ENCODE results near the gene TRIM56. TPM values are rescaled to one million over a fixed set of nuclear protein-coding genes. Genes with fewer than 3 reads are reported as not detected.
"Not testable (repeated sequence)": the region's sequence is repeated elsewhere in the genome, so short reads cannot be mapped to it uniquely, and the experiment has no call there.

The TRIM56 gene
- total and polyA plus RNA-seq, 8 donors = 7.6 to 26.5 (median 14.7) TPM

DNA sequence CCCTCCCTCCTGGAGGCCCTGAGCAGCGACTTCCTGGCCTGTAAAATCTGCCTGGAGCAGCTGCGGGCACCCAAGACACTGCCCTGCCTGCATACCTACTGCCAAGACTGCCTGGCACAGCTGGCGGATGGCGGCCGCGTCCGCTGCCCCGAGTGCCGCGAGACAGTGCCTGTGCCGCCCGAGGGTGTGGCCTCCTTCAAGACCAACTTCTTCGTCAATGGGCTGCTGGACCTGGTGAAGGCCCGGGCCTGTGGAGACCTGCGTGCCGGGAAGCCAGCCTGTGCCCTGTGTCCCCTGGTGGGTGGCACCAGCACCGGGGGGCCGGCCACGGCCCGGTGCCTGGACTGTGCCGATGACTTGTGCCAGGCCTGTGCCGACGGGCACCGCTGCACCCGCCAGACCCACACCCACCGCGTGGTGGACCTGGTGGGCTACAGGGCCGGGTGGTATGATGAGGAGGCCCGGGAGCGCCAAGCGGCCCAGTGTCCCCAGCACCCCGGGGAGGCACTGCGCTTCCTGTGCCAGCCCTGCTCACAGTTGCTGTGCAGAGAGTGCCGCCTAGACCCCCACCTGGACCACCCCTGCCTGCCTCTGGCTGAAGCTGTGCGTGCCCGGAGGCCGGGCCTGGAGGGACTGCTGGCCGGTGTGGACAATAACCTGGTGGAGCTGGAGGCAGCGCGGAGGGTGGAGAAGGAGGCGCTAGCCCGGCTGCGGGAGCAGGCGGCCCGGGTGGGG, 2.2 kb downstream of the TRIM56 start:
- H3K36me3 ChIP-seq = peaks cover 0 to 12% (median 7%) of the 10 kb centered on the region in 3 donors
- peak in 2 of 6 donors; percentile 48 to 82 for DNase-seq
- 95 to 96% methylated on average over 45 of the region's 45 CpGs for WGBS, 2 donors
- no peak for ATAC-seq
- H3K27me3 ChIP-seq = no peaks in the 10 kb centered on the region
- no peak overlapping the region for H3K4me3 ChIP-seq
- no peak for FAIRE-seq
- intact Hi-C loops (cut with DNase I) = no loop called here
- TF ChIP-seq CTCF (IDR thresholded peaks at IDR 0.05) = no peak
- peaks cover 0 to 5% (median 3%) of the 10 kb centered on the region in 3 donors for H3K4me1 ChIP-seq
- no peaks in the 10 kb centered on the region for H3K9me3 ChIP-seq
- H3K27ac ChIP-seq = no peak overlapping the region

- WGBS, 2 donors = 96% methylated on average over 14 to 21 of the region's 21 CpGs
- H3K4me1 ChIP-seq = peaks cover 0 to 5% (median 3%) of the 10 kb centered on the region in 3 donors
- intact Hi-C loops (cut with DNase I) = no loop called here
- FAIRE-seq (no peak), DNase-seq (no peak), ATAC-seq (no peak)
- no peak overlapping the region for H3K4me3 ChIP-seq
- no peak overlapping the region for H3K27ac ChIP-seq
- H3K27me3 ChIP-seq = no peaks in the 10 kb centered on the region
- H3K9me3 ChIP-seq = no peaks in the 10 kb centered on the region
- TF ChIP-seq CTCF (IDR thresholded peaks at IDR 0.05) = no peak
- H3K36me3 ChIP-seq = peaks cover 0 to 12% (median 7%) of the 10 kb centered on the region in 3 donors
These were observed 2.8 kb downstream of the TRIM56 start for GRCh38 chr7:101088069-101088425.

DNA sequence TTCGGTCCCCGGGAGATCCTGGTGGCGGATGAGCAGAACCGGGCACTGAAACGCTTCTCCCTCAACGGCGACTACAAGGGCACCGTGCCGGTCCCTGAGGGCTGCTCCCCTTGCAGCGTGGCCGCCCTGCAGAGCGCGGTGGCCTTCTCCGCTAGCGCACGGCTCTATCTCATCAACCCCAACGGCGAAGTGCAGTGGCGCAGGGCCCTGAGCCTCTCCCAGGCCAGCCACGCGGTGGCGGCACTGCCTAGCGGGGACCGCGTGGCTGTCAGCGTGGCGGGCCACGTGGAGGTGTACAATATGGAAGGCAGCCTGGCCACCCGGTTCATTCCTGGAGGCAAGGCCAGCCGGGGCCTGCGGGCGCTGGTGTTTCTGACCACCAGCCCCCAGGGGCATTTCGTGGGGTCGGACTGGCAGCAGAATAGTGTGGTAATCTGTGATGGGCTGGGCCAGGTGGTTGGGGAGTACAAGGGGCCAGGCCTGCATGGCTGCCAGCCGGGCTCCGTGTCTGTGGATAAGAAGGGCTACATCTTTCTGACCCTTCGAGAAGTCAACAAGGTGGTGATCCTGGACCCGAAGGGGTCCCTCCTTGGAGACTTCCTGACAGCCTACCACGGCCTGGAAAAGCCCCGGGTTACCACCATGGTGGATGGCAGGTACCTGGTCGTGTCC, 3.7 kb downstream of the TRIM56 start:
- no peak for TF ChIP-seq CTCF (IDR thresholded peaks at IDR 0.05)
- FAIRE-seq = no peak
- Histone ChIP-seq H3K27me3 (no peaks in the 10 kb centered on the region), H3K27ac (no peak overlapping the region), H3K4me3 (no peak overlapping the region), H3K36me3 (peaks cover 0 to 12% (median 7%) of the 10 kb centered on the region in 3 donors), H3K4me1 (peaks cover 0 to 5% (median 3%) of the 10 kb centered on the region in 3 donors), H3K9me3 (no peaks in the 10 kb centered on the region)
- DNase-seq = peak in 1 of 6 donors; percentile 65
- intact Hi-C loops (cut with DNase I) = no loop called here
- ATAC-seq = no peak
- WGBS, 2 donors = 96 to 97% methylated on average over 41 of the region's 41 CpGs

DNA sequence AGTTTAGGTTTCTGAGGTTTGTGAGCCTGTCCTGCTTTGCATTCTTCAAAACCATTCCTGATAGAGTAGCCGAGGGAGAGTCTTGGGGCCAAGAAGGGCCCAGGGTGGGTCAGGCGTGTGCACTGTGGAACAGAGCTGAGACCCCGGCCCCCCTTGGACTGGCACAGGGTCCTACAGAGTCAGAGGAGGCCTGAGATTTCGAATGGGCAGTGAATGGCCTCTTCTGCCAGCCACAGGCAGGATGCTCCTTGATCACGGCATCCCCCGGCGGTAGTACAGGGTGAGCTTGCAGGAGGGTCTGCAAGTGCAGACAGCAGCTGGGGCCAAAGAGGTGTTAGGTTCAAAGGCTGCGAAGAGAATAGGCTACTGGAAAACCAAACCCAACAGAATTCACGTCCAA, 4.6 kb downstream of the TRIM56 start:
- no peak for FAIRE-seq
- DNase-seq = peak in 1 of 6 donors; percentile 53
- peaks cover 0 to 12% (median 7%) of the 10 kb centered on the region in 3 donors for H3K36me3 ChIP-seq
- no peak for TF ChIP-seq CTCF (IDR thresholded peaks at IDR 0.05)
- no peaks in the 10 kb centered on the region for H3K27me3 ChIP-seq
- intact Hi-C loops (cut with DNase I) = no loop called here
- H3K9me3 ChIP-seq = no peaks in the 10 kb centered on the region
- H3K27ac ChIP-seq = no peak overlapping the region
- no peak overlapping the region for H3K4me3 ChIP-seq
- 94 to 95% methylated on average over 9 of the region's 9 CpGs for WGBS, 2 donors
- ATAC-seq = no peak
- peaks cover 0 to 2% (median 1%) of the 10 kb centered on the region in 3 donors for H3K4me1 ChIP-seq

GRCh38 chr7:101092266-101092905, 7.1 kb downstream of the TRIM56 start:
- whole genome bisulfite sequencing, 2 donors = 95 to 98% methylated on average over 23 to 51 of the region's 53 CpGs
- ATAC-seq; FAIRE-seq; H3K4me1 ChIP-seq; intact Hi-C loops (cut with DNase I); H3K27me3 ChIP-seq; H3K4me3 ChIP-seq; H3K9me3 ChIP-seq; H3K27ac ChIP-seq: not testable (repeated sequence)
- peaks cover 0 to 12% (median 7%) of the 10 kb centered on the region in 3 donors for H3K36me3 ChIP-seq
- DNase-seq = peak in 1 of 6 donors; percentile 63

All from pancreas (tissue), 10 donors.